DOHH2 (cell line): Measurements from ENCODE around the gene PPFIBP1.

Experiments
- H3F3A ChIP-seq: fragments of 200-600 bp; sonication (generic), shearing (Covaris generic); 2 replicates; pipeline ENCODE4 v1.6.0; 2016; ENCODE audit warnings: antibody characterized with exemption, mild to moderate bottlenecking; ENCODE audit not compliant: control insufficient read depth, insufficient read depth
- H3K27ac ChIP-seq: fragments of 200-600 bp; sonication (generic); 2 replicates; pipeline ENCODE4 v1.5.1; 2014; ENCODE audit warnings: low read depth, mild to moderate bottlenecking, low read length, moderate library complexity
- H3K27me3 ChIP-seq: fragments of 200-600 bp; sonication (generic); 2 replicates; pipeline ENCODE4 v1.6.1; 2014; ENCODE audit warnings: mild to moderate bottlenecking, low read length, mixed read lengths; ENCODE audit not compliant: control insufficient read depth
- H3K36me3 ChIP-seq: fragments of 200-600 bp; sonication (generic); 2 replicates; pipeline ENCODE4 v1.6.1; 2014; ENCODE audit warnings: mild to moderate bottlenecking, low read length, moderate library complexity, mixed read lengths; ENCODE audit not compliant: control insufficient read depth
- H3K4me1 ChIP-seq: fragments of 200-600 bp; sonication (generic); 2 replicates; pipeline ENCODE4 v1.6.1; 2014; ENCODE audit warnings: mild to moderate bottlenecking, low read length, mixed read lengths; ENCODE audit not compliant: control insufficient read depth
- H3K4me2 ChIP-seq: fragments of 200-600 bp; sonication (generic); 2 replicates; pipeline ENCODE4 v1.6.0; 2014; ENCODE audit warnings: mild to moderate bottlenecking, low read length, moderate library complexity
- H3K4me3 ChIP-seq: fragments of 200-600 bp; sonication (generic); 2 replicates; pipeline ENCODE4 v1.5.1; 2014; ENCODE audit warnings: mild to moderate bottlenecking, low read length, mixed read lengths
- H3K79me2 ChIP-seq: fragments of 200-600 bp; sonication (generic); 2 replicates; pipeline ENCODE4 v1.6.1; 2014; ENCODE audit warnings: mild to moderate bottlenecking, low read length, mixed read lengths; ENCODE audit not compliant: control insufficient read depth
- H3K9me2 ChIP-seq: fragments of 200-600 bp; sonication (generic); replicated peaks from 2 replicates; pipeline ENCODE4 v1.6.1; 2014; ENCODE audit warnings: mild to moderate bottlenecking, low read length, mixed read lengths; ENCODE audit not compliant: control insufficient read depth
- H3K9me3 ChIP-seq: fragments of 200-600 bp; sonication (generic); 2 replicates; pipeline ENCODE4 v1.6.1; 2014; ENCODE audit warnings: antibody characterized with exemption, low read length, mixed read lengths; ENCODE audit not compliant: control insufficient read depth, insufficient read depth
- H4K20me1 ChIP-seq: fragments of 200-600 bp; sonication (generic); 2 replicates; pipeline ENCODE4 v1.6.0; 2014; ENCODE audit warnings: low read depth, mild to moderate bottlenecking, antibody characterized with exemption, low read length, moderate library complexity; ENCODE audit not compliant: control insufficient read depth, insufficient read depth
- EZH2phosphoT487 ChIP-seq: fragments of 200-600 bp; sonication (generic); IDR thresholded peaks from 2 replicates; pipeline ENCODE4 v1.6.1; 2017; ENCODE audit warnings: borderline replicate concordance, mild to moderate bottlenecking, antibody characterized with exemption, low read length, moderate library complexity, mixed read lengths
- TF ChIP-seq, protein P1 (sequence below): fragments of 200-600 bp; sonication (generic); IDR thresholded peaks from one replicate; pipeline ENCODE4 v1.5.1; 2014; ENCODE audit warnings: antibody characterized with exemption, mild to moderate bottlenecking, low read depth, low read length; ENCODE audit not compliant: poor library complexity, severe bottlenecking

Gene PPFIBP1

DNA sequence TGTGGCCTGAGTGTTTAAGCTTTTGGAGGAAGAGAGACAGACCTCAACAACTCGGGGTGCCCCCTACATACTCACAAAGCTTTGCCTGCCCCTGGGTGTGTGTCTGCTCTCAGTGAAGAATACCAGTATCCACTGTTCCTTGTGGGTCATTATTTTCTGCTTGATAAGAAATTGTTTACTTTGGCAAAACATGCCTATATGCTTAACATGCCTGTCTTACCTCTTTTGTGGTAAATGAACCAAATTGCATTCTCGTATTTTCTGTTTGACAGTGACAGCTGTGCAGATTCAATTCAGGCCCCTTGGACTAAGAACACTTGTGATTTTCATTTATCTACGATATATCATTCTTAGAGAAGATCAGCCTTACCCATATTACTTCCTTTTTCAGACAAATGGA, 121.7 kb downstream of the PPFIBP1 start:
- H3K4me2 ChIP-seq, result no peak overlapping the region
- H3K27me3 ChIP-seq, result no peaks in the 10 kb centered on the region
- no peaks in the 10 kb centered on the region for H3K36me3 ChIP-seq
- no peaks in the 10 kb centered on the region for H3K9me2 ChIP-seq
- no peaks in the 10 kb centered on the region for H4K20me1 ChIP-seq
- no peaks in the 10 kb centered on the region for H3K79me2 ChIP-seq
- no peak overlapping the region for H3K27ac ChIP-seq
- H3K4me1 ChIP-seq, result no peaks in the 10 kb centered on the region
- no peaks in the 10 kb centered on the region for H3K9me3 ChIP-seq
- H3K4me3 ChIP-seq, result no peak overlapping the region
- TF ChIP-seq, protein P1, sequence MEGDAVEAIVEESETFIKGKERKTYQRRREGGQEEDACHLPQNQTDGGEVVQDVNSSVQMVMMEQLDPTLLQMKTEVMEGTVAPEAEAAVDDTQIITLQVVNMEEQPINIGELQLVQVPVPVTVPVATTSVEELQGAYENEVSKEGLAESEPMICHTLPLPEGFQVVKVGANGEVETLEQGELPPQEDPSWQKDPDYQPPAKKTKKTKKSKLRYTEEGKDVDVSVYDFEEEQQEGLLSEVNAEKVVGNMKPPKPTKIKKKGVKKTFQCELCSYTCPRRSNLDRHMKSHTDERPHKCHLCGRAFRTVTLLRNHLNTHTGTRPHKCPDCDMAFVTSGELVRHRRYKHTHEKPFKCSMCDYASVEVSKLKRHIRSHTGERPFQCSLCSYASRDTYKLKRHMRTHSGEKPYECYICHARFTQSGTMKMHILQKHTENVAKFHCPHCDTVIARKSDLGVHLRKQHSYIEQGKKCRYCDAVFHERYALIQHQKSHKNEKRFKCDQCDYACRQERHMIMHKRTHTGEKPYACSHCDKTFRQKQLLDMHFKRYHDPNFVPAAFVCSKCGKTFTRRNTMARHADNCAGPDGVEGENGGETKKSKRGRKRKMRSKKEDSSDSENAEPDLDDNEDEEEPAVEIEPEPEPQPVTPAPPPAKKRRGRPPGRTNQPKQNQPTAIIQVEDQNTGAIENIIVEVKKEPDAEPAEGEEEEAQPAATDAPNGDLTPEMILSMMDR, result no peak
- no peak for TF ChIP-seq EZH2phosphoT487
- no peaks in the 10 kb centered on the region for H3F3A ChIP-seq

DNA sequence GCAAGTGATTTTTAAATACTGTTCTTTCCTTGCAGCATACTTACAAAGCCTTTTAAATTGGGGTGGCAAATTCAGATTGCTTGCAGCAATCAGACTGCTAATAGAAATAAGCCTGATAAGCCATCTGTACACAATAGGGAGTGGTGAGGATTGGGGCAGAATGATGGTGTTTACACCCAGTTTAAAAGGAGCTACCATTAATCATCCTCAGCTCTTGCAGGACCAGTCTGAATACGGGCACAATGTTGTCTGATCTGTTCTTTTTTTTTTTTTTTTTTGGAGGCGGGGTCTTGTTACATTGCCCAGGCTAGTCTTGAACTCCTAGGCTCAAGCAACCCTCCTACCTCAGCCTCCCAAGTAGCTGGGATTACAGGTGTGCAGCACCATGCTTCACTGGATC, 122.1 kb downstream of the PPFIBP1 start:
- H3K79me2 ChIP-seq, result no peaks in the 10 kb centered on the region
- H3K9me3 ChIP-seq, result no peaks in the 10 kb centered on the region
- TF ChIP-seq, protein P1, result no peak
- no peak for TF ChIP-seq EZH2phosphoT487
- no peaks in the 10 kb centered on the region for H3K27me3 ChIP-seq
- H3K4me2 ChIP-seq, result no peak overlapping the region
- no peaks in the 10 kb centered on the region for H3K9me2 ChIP-seq
- no peaks in the 10 kb centered on the region for H3K4me1 ChIP-seq
- no peaks in the 10 kb centered on the region for H3F3A ChIP-seq
- no peak overlapping the region for H3K4me3 ChIP-seq
- no peaks in the 10 kb centered on the region for H3K36me3 ChIP-seq
- no peaks in the 10 kb centered on the region for H4K20me1 ChIP-seq
- no peak overlapping the region for H3K27ac ChIP-seq

DNA sequence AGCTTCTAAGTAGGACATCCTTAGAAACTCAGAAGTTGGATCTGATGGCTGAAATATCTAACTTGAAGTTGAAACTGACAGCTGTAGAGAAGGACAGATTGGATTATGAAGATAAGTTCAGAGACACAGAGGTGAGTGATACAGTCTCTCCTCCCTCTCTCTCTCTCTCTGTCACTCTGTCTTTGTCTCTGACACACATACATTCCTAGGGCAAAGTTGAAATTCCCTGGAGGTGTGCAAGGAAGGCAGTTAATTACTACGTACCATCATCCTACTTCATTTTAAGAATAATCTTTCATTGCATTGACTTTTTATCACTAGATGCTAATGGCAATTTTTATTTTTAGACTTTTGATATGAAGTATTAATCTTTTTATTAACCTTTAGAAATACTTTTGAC, 126.0 kb downstream of the PPFIBP1 start:
- TF ChIP-seq, protein P1, result no peak
- TF ChIP-seq EZH2phosphoT487, result no peak
- Histone ChIP-seq H3K36me3 (no peaks in the 10 kb centered on the region), H3K27me3 (no peaks in the 10 kb centered on the region), H4K20me1 (no peaks in the 10 kb centered on the region), H3K79me2 (no peaks in the 10 kb centered on the region), H3K4me3 (no peak overlapping the region), H3K4me2 (no peak overlapping the region), H3K4me1 (no peaks in the 10 kb centered on the region), H3K27ac (no peak overlapping the region), H3K9me3 (no peaks in the 10 kb centered on the region), H3K9me2 (no peaks in the 10 kb centered on the region), H3F3A (no peaks in the 10 kb centered on the region)

DNA sequence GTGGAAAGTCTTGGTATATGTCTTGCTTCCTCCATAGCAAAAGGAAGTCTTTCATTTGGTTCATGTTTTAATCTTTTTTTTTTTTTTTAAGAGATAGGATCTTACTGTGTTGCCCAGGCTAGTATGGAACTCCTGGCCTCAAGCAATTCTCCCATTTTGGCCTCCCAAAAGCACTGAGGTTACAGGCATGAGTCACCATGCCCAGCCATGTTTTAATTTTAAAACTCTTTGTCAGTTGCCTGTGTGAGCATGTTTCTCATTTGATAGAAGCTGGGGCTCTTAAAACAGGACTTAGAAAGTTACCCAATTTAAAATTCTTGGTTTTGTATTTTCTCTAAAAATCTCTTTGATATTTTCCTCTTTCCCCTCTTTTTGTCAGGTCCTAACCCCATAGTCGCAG, 127.2 kb downstream of the PPFIBP1 start:
- H3K27me3 ChIP-seq, result no peaks in the 10 kb centered on the region
- no peak overlapping the region for H3K4me2 ChIP-seq
- no peak overlapping the region for H3K4me3 ChIP-seq
- H4K20me1 ChIP-seq, result no peaks in the 10 kb centered on the region
- H3K4me1 ChIP-seq, result no peaks in the 10 kb centered on the region
- H3K79me2 ChIP-seq, result no peaks in the 10 kb centered on the region
- no peak overlapping the region for H3K27ac ChIP-seq
- no peaks in the 10 kb centered on the region for H3K9me3 ChIP-seq
- no peaks in the 10 kb centered on the region for H3K36me3 ChIP-seq
- H3F3A ChIP-seq, result no peaks in the 10 kb centered on the region
- no peaks in the 10 kb centered on the region for H3K9me2 ChIP-seq
- no peak for TF ChIP-seq EZH2phosphoT487
- TF ChIP-seq, protein P1, result no peak
